Measurements from ENCODE around the gene JAG2. TPM values are rescaled to one million over a fixed set of nuclear protein-coding genes. Genes with fewer than 3 reads are reported as not detected.

Gene JAG2
- total and polyA plus RNA-seq, 2 of the 13 experiments (the other 11 are each of a cell fraction or from before 2014, with no cell fraction given), result 0.04 to 0.16 TPM

DNA sequence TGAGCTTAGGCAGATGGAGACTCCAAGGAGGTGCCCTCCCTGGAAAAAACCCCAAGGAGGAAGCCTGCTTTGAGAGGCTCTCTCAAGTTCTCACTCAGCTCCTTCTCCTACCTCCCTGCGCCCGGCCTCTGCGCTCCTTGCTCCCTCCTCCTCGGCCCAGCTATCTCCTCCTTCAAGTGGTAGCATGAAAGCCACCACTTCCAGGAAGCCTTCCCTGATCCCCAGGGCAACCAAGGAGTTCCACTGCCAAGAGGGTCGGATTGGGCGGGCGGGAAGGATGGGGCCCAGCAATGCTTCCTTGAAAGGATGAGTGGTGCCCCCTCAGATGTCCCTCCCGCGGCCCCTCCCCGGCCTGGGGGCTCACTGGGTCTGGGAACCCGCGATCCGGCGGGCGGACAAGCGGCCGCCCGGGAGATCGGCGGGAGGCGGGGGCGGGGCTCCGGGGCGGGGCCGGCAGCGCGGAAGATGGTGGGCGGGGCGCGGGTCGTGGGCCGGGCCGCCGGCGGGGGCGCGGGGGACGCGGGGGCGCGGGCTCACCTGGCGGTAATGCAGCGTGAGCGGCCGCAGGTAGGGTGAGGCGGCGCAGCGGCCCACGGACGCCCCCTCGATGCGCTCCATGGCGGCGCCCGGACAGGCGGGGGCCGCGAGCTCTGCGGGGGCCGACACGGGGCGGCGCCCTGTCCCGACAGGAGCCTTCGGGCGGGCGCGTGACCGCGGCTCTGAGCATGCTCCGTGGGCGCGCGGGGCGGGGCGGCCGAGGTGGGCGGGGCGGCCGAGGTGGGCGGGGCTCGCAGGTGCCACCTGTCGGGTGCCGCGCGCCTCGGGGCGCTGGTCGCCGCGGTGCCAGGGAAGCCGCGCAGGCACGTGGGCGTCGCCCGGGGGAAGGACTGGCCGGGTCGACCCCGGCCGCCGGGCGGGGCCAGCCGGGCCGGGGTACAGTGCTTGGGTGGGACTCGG lies 12.3 kb upstream of the JAG2 start, which contains the start of gene NUDT14:
TSS of gene NUDT14 (minus strand) at position 721 of the 957 bp plus-strand sequence. CDS start at position 618, 103 bp downstream.
- Histone ChIP-seq H3K9me3 (ENCODE audit: low read length) (no peaks in the 10 kb centered on the region), H3K36me3 (replicated peaks in 1 of 2; ENCODE audit: control insufficient read depth in 1 of 2, insufficient read depth in 2 of 2, low read length in 2 of 2) (no peaks in the 10 kb centered on the region), H3K27me3 (ENCODE audit: control insufficient read depth in 1 of 2, insufficient read depth in 2 of 2, low read length in 2 of 2) (peaks cover 14 to 78% of the 10 kb centered on the region in 2 experiments), H4K20me1 (ENCODE audit: insufficient read depth, low read length) (0 out of 2 replicates have a peak, but pooled peaks cover 3% of the 10 kb centered on the region), H3K9ac (ENCODE audit: insufficient read depth, low read depth, low read length) (0 out of 2 replicates have a peak within 1 kb of the TSS, but pooled peaks have one; percentile 15), H3K4me2 (ENCODE audit: low read depth, low read length) (peak within 1 kb of the TSS; percentile 61; the same call in 1 of the 2 replicates), H3K4me3 (replicated peaks in 1 of 3; ENCODE audit: insufficient read depth in 1 of 3, low read depth in 2 of 3, low read length in 3 of 3) (peak within 1 kb of the TSS; percentile 40 to 61 (median 57); a peak in 4 of 6 replicates), H3K79me2 (ENCODE audit: insufficient read depth, low read length) (no peaks in the 10 kb centered on the region), H3K4me1 (ENCODE audit: insufficient read depth, low read length) (peaks cover 19% of the 10 kb centered on the region; the same call in 1 of the 2 replicates), H3K27ac (ENCODE audit: extremely low read length, insufficient read depth, low read length) (no peak within 1 kb of the TSS), H2AFZ (ENCODE audit: low read length) (no peak within 1 kb of the TSS)
- ChIA-PET POLR2A (no interaction called here), CTCF (ENCODE audit: low intra/inter-chr PET ratio, low total read pairs) (no interaction called here)
- TF ChIP-seq, protein P1, sequence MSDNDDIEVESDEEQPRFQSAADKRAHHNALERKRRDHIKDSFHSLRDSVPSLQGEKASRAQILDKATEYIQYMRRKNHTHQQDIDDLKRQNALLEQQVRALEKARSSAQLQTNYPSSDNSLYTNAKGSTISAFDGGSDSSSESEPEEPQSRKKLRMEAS (IDR thresholded peaks at IDR 0.05), result no peak; the same call in 1 of the 2 replicates
- TF ChIP-seq ZFP36 (IDR thresholded peaks at IDR 0.05; ENCODE audit: borderline replicate concordance, low read depth, low read length, partially characterized antibody) (peak; percentile 75), ELF1 (CRISPR knock-in tag; IDR thresholded peaks at IDR 0.05) (no peak), BCL6 (CRISPR knock-in tag; IDR thresholded peaks at IDR 0.05) (no peak), RBM39 (IDR thresholded peaks at IDR 0.05; ENCODE audit: low read depth, low read length, poor library complexity, severe bottlenecking) (no peak), SRY (CRISPR knock-in tag; IDR thresholded peaks at IDR 0.05) (no peak), ZNF777 (CRISPR knock-in tag; IDR thresholded peaks at IDR 0.05) (peak; percentile 51; the same call in 1 of the 2 replicates), ZMYM3 (CRISPR knock-in tag; IDR thresholded peaks at IDR 0.05) (0 out of 2 replicates have a peak, but pooled peaks have one; percentile 9), ZNF768 (CRISPR knock-in tag; IDR thresholded peaks at IDR 0.05) (no peak), THYN1 (CRISPR knock-in tag; IDR thresholded peaks at IDR 0.05; ENCODE audit: borderline replicate concordance, low read depth) (no peak), ELF4 (CRISPR knock-in tag; IDR thresholded peaks at IDR 0.05; ENCODE audit: borderline replicate concordance) (no peak), ZNF235 (CRISPR knock-in tag; IDR thresholded peaks at IDR 0.05; ENCODE audit: borderline replicate concordance) (no peak)
- no TSS peak for BruUV-seq (replicated peaks)
- intact Hi-C loops (cut with micrococcal nuclease; ENCODE audit: unreplicated experiment), result no loop called here
- DNase-seq (ENCODE audit: low spot score) (no peak), ATAC-seq (no peak), FAIRE-seq (no peak)
- in situ Hi-C loops (cut with HindIII; ENCODE audit: extremely low pct_ligation_motif_present, low pct_unique_long_range_greater_than_20kb), result no loop called here
- 36% methylated on average over 35 of the region's 106 CpGs for WGBS (ENCODE audit: low lambda C conversion rate)
